ENCODE measurements around the gene PDE10A. TPM values are rescaled to one million over a fixed set of nuclear protein-coding genes. Genes with fewer than 3 reads are reported as not detected.
A peak's percentile ranks its signal among the peaks of the same experiment; 100 is the strongest.

Gene PDE10A
- total RNA-seq, 1 donor = 12.7 TPM

GRCh38 chr6:165551828-165552227 is 111.2 kb downstream of the PDE10A start:
- no peak overlapping the region for H3K4me3 ChIP-seq (ENCODE audit: low read depth, low read length)
- no peak for DNase-seq (ENCODE audit: low read depth)
- TF ChIP-seq CTCF (IDR thresholded peaks at IDR 0.05; ENCODE audit: insufficient read depth, low read length) = no peak

GRCh38 chr6:165548450-165548849 is 114.6 kb downstream of the PDE10A start:
- no peak for DNase-seq (ENCODE audit: low read depth)
- no peak overlapping the region for H3K4me3 ChIP-seq (ENCODE audit: low read depth, low read length)
- no peak for TF ChIP-seq CTCF (IDR thresholded peaks at IDR 0.05; ENCODE audit: insufficient read depth, low read length)

DNA sequence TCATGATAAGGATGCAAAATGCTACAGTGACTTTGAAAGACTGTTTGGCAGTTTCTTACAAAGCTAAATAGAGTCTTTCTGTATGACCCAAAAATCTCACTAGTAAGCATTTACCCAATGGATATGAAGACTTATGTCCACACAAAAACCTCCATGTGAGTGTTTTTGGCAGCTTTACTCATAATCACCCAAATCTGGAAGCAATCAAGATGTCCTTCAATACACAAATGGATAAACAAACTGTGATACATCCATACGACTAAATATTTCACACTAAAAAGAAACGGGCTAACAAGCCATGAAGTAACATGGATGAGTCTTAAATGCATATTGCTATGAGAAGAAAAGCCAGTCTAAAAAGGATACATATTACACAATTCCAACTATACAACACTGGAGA is 117.2 kb downstream of the PDE10A start:
- DNase-seq (ENCODE audit: low read depth) = peak; percentile 16
- no peak overlapping the region for H3K4me3 ChIP-seq (ENCODE audit: low read depth, low read length)
- TF ChIP-seq CTCF (IDR thresholded peaks at IDR 0.05; ENCODE audit: insufficient read depth, low read length) = no peak

DNA sequence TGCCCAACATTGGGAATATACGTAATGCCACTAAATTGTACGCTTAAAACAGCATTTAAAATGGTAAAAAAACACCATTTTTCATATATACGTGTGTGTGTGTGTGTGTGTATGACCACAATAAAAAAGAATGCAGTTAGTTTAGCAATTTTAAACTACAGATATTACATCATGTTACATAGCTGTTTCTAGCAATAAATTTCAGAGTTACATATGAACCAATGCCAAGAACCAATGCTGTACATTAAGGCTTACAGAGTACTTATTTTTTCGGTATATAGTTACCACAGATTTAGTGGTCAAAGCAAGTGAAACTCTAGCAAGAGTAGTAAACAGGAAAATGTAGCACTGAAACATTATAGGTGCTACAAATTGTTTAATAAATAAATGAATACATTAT is 119.3 kb downstream of the PDE10A start:
- H3K4me3 ChIP-seq (ENCODE audit: low read depth, low read length) = no peak overlapping the region
- no peak for DNase-seq (ENCODE audit: low read depth)
- TF ChIP-seq CTCF (IDR thresholded peaks at IDR 0.05; ENCODE audit: insufficient read depth, low read length) = no peak

GRCh38 chr6:165536911-165537310 is 126.1 kb downstream of the PDE10A start:
- no peak overlapping the region for H3K4me3 ChIP-seq (ENCODE audit: low read depth, low read length)
- TF ChIP-seq CTCF (IDR thresholded peaks at IDR 0.05; ENCODE audit: insufficient read depth, low read length) = no peak
- no peak for DNase-seq (ENCODE audit: low read depth)

DNA sequence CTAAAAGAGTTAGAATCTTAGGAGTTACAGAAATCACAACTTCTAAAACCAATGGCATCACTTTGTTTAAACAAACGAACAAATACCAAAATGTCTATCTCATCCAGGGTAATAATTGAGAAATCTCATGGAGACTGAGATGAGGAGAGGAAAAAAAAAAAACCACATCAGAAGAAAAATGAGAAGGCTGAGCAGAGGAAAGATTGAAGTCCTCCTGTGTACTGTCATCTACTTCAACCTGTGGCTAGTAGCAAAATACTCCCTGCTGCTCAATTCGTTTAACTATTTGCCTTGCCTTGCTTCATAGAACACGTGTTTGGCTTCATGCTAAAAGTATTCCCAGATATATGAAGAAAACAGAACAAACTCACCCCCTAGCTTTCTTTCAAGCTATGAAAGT is 143.7 kb downstream of the PDE10A start:
- no peak for TF ChIP-seq CTCF (IDR thresholded peaks at IDR 0.05; ENCODE audit: insufficient read depth, low read length)
- no peak for DNase-seq (ENCODE audit: low read depth)
- no peak overlapping the region for H3K4me3 ChIP-seq (ENCODE audit: low read depth, low read length)

DNA sequence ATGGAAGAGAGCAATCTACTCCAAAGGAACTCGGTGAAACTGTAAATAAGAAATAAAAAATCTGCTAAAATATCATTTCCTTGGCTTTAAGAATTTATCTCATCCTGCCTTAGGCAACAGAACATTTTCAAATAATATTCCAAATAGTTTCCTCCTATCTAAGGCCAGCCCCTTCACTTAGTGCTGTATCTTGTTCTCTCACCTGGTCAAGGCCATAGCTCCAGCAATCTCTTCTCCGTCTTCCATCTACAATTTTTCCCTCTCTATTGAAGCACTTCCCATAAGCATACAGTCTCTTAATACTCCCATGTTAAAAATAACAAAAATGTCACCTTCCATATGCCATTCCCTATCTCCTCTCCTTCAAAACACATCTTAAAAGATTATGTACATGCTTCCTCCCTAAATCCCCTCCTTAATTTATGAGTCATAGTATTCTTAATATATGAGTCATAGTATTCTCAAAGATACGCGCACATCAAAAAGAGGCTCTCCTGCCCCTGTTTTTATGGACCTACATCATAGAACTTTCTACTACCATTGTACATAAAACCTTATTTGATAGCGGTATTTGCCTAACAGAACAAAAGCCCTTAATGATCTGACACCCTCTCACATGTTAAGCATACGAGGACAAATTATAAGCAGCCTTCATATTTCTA is 146.9 kb downstream of the PDE10A start:
- H3K4me3 ChIP-seq (ENCODE audit: low read depth, low read length) = no peak overlapping the region
- peak; percentile 33 for DNase-seq (ENCODE audit: low read depth)
- TF ChIP-seq CTCF (IDR thresholded peaks at IDR 0.05; ENCODE audit: insufficient read depth, low read length) = no peak

All from fibroblast of the aortic adventitia (primary cell).